OCI-M2 (cell line): ENCODE data around the gene PRKCB.
A peak's percentile ranks its signal among the peaks of the same experiment; 100 is the strongest.

Experiments
- DNase-seq: peaks from one replicate; lab custom pipeline; 2025; ENCODE audit not compliant: unreplicated experiment; lab: John Stamatoyannopoulos, UW

The PRKCB gene

DNA sequence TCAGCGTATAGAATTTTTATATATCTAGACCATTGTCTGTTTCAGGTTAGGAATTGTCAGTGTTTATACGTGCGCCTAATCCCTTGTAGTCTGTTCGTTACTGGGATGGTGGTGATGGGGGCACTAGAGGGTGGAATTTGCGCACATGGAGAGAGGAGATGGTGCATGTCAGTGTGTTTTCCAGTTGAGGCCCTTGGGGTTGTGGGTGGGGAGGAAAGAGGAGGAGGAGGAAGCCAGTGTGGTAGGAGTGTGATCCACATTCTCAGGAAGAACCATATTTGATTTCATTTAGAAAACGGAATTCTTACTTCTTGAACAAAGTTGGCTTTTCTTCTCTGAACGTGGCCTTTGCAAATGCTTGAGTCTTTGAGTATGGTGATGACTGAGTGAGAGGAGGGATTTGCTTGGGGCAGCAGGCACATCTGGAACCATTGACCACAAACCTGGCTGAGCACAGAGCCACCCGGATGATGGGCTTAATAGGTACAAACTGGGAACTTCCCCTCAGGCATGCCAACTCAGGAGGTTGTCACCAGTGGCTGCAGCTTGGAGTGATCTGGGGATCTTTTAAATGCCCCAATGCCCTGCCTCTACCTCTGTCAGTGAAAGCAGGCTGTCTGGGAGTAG is 98.9 kb downstream of the PRKCB start:
- DNase-seq: no peak

DNA sequence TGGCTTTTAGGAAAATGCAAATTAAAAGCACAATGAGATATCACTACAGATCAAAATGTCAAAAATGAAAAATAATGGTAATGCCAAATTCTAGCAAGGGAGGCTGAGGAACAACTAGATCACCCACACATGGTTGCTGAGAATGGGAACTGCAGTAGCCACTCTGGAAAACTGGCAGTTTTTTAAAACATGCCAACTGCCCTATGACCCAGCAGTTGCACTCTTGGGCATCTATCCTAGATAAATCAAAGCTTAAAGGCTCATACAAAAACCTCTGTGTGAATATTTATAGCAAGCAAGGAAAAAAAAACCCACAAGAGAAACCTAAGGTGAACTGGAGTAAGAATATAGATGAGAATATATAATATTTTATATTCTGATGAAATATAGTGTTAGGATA is 104.3 kb downstream of the PRKCB start:
- DNase-seq: no peak

DNA sequence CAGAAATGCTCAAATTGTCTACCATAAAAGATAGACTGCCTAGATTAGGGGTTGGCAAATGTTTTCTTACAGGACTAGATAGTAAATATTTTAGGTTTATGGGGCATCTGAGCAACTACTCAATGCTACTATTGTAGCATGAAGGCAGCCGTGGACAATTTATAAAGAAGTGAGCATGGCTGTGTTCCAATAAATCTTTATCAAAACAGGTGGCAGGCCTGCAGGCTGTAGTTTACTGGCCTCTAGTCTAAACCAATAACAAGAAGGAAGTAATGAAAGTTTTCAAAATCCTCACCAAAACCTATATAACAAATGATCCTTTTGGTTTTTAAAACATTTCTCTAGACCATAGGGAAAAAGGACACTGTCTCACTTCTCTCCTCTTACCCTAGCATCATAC is 105.2 kb downstream of the PRKCB start:
- no peak for DNase-seq

DNA sequence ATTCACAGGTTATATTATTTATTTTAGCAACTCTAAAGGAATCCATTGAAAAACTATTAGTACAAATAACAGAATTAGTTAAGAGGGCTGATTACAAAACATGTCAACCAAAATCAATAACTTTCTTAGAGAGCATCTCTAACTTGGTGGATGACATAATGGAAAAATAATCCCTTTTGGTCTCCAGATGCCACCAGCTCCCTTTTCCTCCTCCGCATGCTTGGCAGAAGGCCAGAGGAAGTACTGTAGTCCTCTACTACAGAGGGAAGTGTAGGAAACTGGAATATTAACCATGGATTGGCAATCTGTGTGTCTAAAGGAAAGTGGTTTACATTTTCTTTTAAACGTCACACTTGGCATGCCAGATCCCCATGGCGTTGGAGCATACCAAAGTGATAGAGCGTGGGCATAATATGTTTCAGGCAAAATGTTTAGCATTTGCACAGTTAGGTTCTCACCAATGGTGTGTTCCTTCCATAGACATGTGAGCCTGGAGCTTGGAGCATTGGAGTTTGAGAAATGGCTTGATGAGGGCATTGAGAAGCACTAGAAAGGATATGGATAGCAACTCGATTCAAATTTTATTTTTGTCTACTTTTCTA is 106.3 kb downstream of the PRKCB start:
- no peak for DNase-seq

GRCh38 chr16:23943604-23944003 is 107.8 kb downstream of the PRKCB start:
- DNase-seq: no peak

- no peak for DNase-seq
These were observed 108.6 kb downstream of the PRKCB start for GRCh38 chr16:23944381-23944780.

DNA sequence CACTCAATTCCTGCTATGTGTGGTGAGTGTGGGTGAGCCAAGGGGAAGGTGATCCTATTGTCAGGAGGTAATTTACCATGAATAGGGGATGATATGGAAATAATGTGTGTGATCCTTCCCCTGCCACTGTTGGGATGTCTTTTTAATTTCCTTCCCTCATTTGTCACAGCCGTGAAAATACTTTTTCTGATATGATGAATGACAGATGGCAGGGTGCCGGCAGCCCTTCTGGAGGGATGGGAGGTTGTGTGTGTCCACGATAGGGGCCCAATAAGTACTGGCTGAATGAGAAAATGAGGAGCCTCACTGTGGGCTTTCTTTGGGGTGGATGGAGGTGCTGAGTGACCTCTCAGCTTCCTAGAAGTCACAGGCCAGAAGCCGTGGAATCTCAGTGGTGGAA is 109.5 kb downstream of the PRKCB start:
- no peak for DNase-seq

GRCh38 chr16:23947838-23948237 is 112.1 kb downstream of the PRKCB start:
- DNase-seq: no peak

- DNase-seq: no peak
These were observed 113.2 kb downstream of the PRKCB start for GRCh38 chr16:23948949-23949411.

- DNase-seq: no peak
These were observed 114.0 kb downstream of the PRKCB start for GRCh38 chr16:23949630-23950290.

- no peak for DNase-seq
These were observed 114.6 kb downstream of the PRKCB start for GRCh38 chr16:23950291-23950894.

DNA sequence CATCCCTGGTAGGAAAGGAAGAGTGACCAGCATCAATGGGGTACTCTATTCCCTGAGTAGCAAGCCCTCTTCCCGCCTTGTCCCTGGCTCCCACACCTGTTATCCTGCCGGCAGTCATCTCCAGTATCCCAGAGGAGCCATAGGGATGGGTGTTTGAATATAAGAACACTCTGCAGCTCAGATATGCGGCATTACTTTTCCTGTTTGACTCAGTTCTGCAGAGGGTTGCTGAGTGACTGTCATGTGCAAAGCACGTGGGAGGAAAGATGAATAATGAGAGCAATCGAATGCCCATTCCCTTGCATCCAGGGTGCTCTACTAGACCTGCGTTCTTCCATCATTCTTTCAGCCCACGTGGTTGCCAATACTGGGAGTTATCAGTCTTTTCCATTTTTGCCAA is 115.1 kb downstream of the PRKCB start:
- DNase-seq: no peak

- peak; percentile 37 for DNase-seq
These were observed 116.6 kb downstream of the PRKCB start for GRCh38 chr16:23952128-23952970.

GRCh38 chr16:23952971-23953300 is 117.2 kb downstream of the PRKCB start:
- no peak for DNase-seq

GRCh38 chr16:23953476-23953875 is 117.7 kb downstream of the PRKCB start:
- DNase-seq: no peak

GRCh38 chr16:23955088-23955487 is 119.3 kb downstream of the PRKCB start:
- no peak for DNase-seq

- no peak for DNase-seq
These were observed 121.5 kb downstream of the PRKCB start for GRCh38 chr16:23957287-23957686.

- DNase-seq: no peak
These were observed 123.4 kb downstream of the PRKCB start for GRCh38 chr16:23959072-23959751.

- DNase-seq: no peak
These were observed 123.9 kb downstream of the PRKCB start for GRCh38 chr16:23959752-23960072.

- DNase-seq: no peak
These were observed 124.5 kb downstream of the PRKCB start for GRCh38 chr16:23960081-23960885.
